Neural progenitor cell (in vitro differentiated cells): ENCODE results near the gene RAPGEF4. TPM values are rescaled to one million over a fixed set of nuclear protein-coding genes. Genes with fewer than 3 reads are reported as not detected.
A peak's percentile ranks its signal among the peaks of the same experiment; 100 is the strongest.

Experiments
- DNase-seq: peaks from one replicate; pipeline ENCODE4 v3.0.0-alpha.2; 2016; ENCODE audit warnings: low spot score
- H2AFZ ChIP-seq: fragments of 200-600 bp; sonication (generic); replicated peaks from 2 replicates; pipeline ENCODE4 v1.6.1; 2016; ENCODE audit warnings: antibody characterized with exemption
- H3F3A ChIP-seq: fragments of 200-600 bp; sonication (generic); 2 replicates; pipeline ENCODE4 v1.6.1; 2016; ENCODE audit warnings: antibody characterized with exemption, low read depth
- H3K27ac ChIP-seq: fragments of 200-600 bp; sonication (generic); 2 replicates; pipeline ENCODE4 v1.5.1; 2016; ENCODE audit warnings: mild to moderate bottlenecking
- H3K27me3 ChIP-seq: fragments of 200-600 bp; sonication (generic); 2 replicates; pipeline ENCODE4 v1.6.1; 2016; ENCODE audit warnings: mild to moderate bottlenecking, moderate library complexity
- H3K36me3 ChIP-seq: fragments of 200-600 bp; sonication (generic); 2 replicates; pipeline ENCODE4 v1.5.1; 2016
- H3K4me1 ChIP-seq: fragments of 200-600 bp; sonication (generic); 2 replicates; pipeline ENCODE4 v1.6.1; 2016; ENCODE audit warnings: mixed run types
- H3K4me2 ChIP-seq: fragments of 200-600 bp; sonication (generic); 2 replicates; pipeline ENCODE4 v1.6.1; 2016
- H3K4me3 ChIP-seq: fragments of 200-600 bp; sonication (generic); 2 replicates; pipeline ENCODE4 v1.5.1; 2016
- H3K79me2 ChIP-seq: fragments of 200-600 bp; sonication (generic); 2 replicates; pipeline ENCODE4 v1.6.1; 2016; ENCODE audit warnings: low read depth
- H3K9ac ChIP-seq: fragments of 200-600 bp; sonication (generic); 2 replicates; pipeline ENCODE4 v1.6.1; 2016
- H3K9me3 ChIP-seq: fragments of 200-600 bp; sonication (generic); 2 replicates; pipeline ENCODE4 v1.5.1; 2016; ENCODE audit warnings: low read depth
- H4K20me1 ChIP-seq: fragments of 200-600 bp; sonication (generic); 2 replicates; pipeline ENCODE4 v1.6.1; 2016; ENCODE audit warnings: low read depth
- H3K27ac Mint-ChIP-seq: 3 replicates; pipeline ENCODE4 v1.8.0; 2021; ENCODE audit warnings: mixed read lengths
- H3K27me3 Mint-ChIP-seq: 2 replicates; pipeline ENCODE4 v1.8.0; 2022; ENCODE audit warnings: low read depth, mild to moderate bottlenecking, inconsistent platforms, moderate library complexity, mixed read lengths; ENCODE audit not compliant: insufficient read depth
- H3K36me3 Mint-ChIP-seq: 3 replicates; pipeline ENCODE4 v1.8.0; 2021; ENCODE audit warnings: mixed read lengths
- H3K4me1 Mint-ChIP-seq: 3 replicates; pipeline ENCODE4 v1.8.0; 2021; ENCODE audit warnings: mixed read lengths
- H3K4me3 Mint-ChIP-seq: 3 replicates; pipeline ENCODE4 v1.8.0; 2021; ENCODE audit warnings: mild to moderate bottlenecking, moderate library complexity, mixed read lengths
- H3K9me3 Mint-ChIP-seq: 3 replicates; pipeline ENCODE4 v1.8.0; 2020; ENCODE audit warnings: mixed read lengths
- EZH2 ChIP-seq: fragments of 200-600 bp; sonication (generic); IDR thresholded peaks from 2 replicates; pipeline ENCODE4 v1.6.1; 2017; ENCODE audit warnings: antibody characterized with exemption, mild to moderate bottlenecking, moderate library complexity
- EZH2phosphoT487 ChIP-seq: fragments of 200-600 bp; sonication (generic); IDR thresholded peaks from 2 replicates; pipeline ENCODE4 v1.6.1; 2017; ENCODE audit warnings: antibody characterized with exemption
- total RNA-seq: library from RNA; depleted of rRNA; stranded (reverse); fragments of >200 nt; gene quantifications from 2 replicates; pipeline ENCODE4 v1.2.3, GENCODE V29; 2015; ENCODE audit warnings: low replicate concordance
- TF ChIP-seq, protein P1 (sequence below): fragments of 200-600 bp; sonication (generic); IDR thresholded peaks from 2 replicates; pipeline ENCODE4 v1.5.1; 2017; ENCODE audit warnings: antibody characterized with exemption, mild to moderate bottlenecking

Gene RAPGEF4
- total RNA-seq, 1 donor from 2014 or later: 1.8 TPM

DNA sequence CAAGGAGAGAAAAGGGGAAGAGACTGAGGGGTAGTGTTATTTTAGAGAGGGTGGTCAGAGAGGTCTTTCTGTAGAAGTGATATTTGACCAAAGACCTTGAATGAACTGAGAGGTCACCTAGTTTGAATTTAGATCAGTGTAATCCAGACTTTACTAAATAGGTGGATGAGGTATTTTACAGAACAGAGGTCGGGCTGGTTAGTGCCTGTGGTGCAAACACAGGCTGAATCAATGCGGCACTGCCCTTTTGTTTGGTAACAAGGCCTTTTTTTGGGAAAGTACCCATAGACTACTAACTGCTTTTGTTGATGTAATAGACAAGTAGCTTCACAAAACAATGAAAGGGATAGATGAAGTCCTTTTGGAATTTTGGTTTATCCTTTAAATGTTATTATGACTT is 15.9 kb downstream of the RAPGEF4 start:
- Mint-ChIP-seq H3K36me3 (no peaks in the 10 kb centered on the region), H3K9me3 (peaks cover 8% of the 10 kb centered on the region), H3K27ac (no peak overlapping the region), H3K4me1 (no peaks in the 10 kb centered on the region), H3K4me3 (no peak overlapping the region), H3K27me3 (no peaks in the 10 kb centered on the region)
- H3K4me2 ChIP-seq: no peak overlapping the region
- no peaks in the 10 kb centered on the region for H3F3A ChIP-seq
- no peaks in the 10 kb centered on the region for H3K79me2 ChIP-seq
- no peaks in the 10 kb centered on the region for H3K9me3 ChIP-seq
- H3K9ac ChIP-seq: no peak overlapping the region
- H3K4me1 ChIP-seq: peaks cover 4% of the 10 kb centered on the region
- no peaks in the 10 kb centered on the region for H4K20me1 ChIP-seq
- no peak overlapping the region for H3K4me3 ChIP-seq
- DNase-seq: peak; percentile 14
- no peaks in the 10 kb centered on the region for H3K27me3 ChIP-seq
- no peak overlapping the region for H2AFZ ChIP-seq
- H3K27ac ChIP-seq: no peak overlapping the region
- no peaks in the 10 kb centered on the region for H3K36me3 ChIP-seq
- no peak for TF ChIP-seq EZH2
- TF ChIP-seq EZH2phosphoT487: no peak
- TF ChIP-seq, protein P1, sequence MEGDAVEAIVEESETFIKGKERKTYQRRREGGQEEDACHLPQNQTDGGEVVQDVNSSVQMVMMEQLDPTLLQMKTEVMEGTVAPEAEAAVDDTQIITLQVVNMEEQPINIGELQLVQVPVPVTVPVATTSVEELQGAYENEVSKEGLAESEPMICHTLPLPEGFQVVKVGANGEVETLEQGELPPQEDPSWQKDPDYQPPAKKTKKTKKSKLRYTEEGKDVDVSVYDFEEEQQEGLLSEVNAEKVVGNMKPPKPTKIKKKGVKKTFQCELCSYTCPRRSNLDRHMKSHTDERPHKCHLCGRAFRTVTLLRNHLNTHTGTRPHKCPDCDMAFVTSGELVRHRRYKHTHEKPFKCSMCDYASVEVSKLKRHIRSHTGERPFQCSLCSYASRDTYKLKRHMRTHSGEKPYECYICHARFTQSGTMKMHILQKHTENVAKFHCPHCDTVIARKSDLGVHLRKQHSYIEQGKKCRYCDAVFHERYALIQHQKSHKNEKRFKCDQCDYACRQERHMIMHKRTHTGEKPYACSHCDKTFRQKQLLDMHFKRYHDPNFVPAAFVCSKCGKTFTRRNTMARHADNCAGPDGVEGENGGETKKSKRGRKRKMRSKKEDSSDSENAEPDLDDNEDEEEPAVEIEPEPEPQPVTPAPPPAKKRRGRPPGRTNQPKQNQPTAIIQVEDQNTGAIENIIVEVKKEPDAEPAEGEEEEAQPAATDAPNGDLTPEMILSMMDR: no peak

DNA sequence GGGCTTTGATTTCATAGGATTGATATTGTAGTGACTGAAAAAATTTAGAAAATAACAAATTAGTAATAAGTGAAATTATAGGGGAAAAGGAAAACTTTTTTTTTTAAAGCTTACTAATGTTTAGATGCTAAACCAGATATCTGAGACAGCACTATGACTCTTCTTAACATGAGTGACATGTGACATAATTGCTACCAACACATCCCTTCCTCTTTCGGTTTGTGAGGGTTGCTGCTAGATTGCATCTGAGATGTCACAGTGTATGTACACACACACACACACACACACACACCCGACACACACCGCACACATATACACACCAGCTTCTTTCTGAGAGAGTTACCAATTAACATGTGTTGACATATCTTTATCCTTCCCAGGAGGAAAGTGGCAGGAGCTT is 18.0 kb downstream of the RAPGEF4 start:
- no peak for DNase-seq
- H3K9me3 ChIP-seq: no peaks in the 10 kb centered on the region
- H3K4me2 ChIP-seq: no peak overlapping the region
- no peaks in the 10 kb centered on the region for H3K4me1 Mint-ChIP-seq
- no peak overlapping the region for H2AFZ ChIP-seq
- no peaks in the 10 kb centered on the region for H4K20me1 ChIP-seq
- H3K27me3 ChIP-seq: no peaks in the 10 kb centered on the region
- no peaks in the 10 kb centered on the region for H3K79me2 ChIP-seq
- H3K4me3 ChIP-seq: no peak overlapping the region
- no peaks in the 10 kb centered on the region for H3K36me3 Mint-ChIP-seq
- H3K9ac ChIP-seq: no peak overlapping the region
- no peaks in the 10 kb centered on the region for H3K36me3 ChIP-seq
- H3K4me1 ChIP-seq: peaks cover 4% of the 10 kb centered on the region
- H3F3A ChIP-seq: no peaks in the 10 kb centered on the region
- no peak overlapping the region for H3K27ac ChIP-seq
- no peak overlapping the region for H3K27ac Mint-ChIP-seq
- no peaks in the 10 kb centered on the region for H3K27me3 Mint-ChIP-seq
- H3K4me3 Mint-ChIP-seq: no peak overlapping the region
- H3K9me3 Mint-ChIP-seq: peaks cover 2% of the 10 kb centered on the region
- TF ChIP-seq EZH2 (no peak), EZH2phosphoT487 (no peak)
- TF ChIP-seq, protein P1: no peak

DNA sequence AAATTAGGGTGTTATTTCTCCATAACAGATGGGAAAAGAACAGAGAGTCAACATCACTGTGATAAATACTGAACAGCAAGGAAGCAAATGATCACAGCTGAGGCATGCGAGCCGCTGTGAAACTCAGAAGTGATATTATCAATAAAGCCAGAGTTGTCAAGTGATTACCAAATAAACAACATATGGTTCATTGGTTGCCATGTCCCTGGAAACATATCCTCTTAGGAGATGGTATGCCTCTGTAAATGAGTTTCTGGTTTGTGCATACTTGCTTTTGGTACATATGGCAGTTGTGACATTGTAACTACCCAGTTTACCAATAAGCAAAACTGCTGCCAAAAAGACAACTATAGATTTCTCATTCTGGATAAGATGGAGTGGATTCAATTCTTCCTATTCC is 23.8 kb downstream of the RAPGEF4 start:
- H3F3A ChIP-seq: no peaks in the 10 kb centered on the region
- H3K9ac ChIP-seq: no peak overlapping the region
- H3K4me1 Mint-ChIP-seq: no peaks in the 10 kb centered on the region
- TF ChIP-seq, protein P1: no peak
- TF ChIP-seq EZH2phosphoT487 (no peak), EZH2 (no peak)
- H3K9me3 ChIP-seq: peaks cover 3% of the 10 kb centered on the region
- H3K36me3 Mint-ChIP-seq: peaks cover 5% of the 10 kb centered on the region
- H3K4me2 ChIP-seq: no peak overlapping the region
- no peak overlapping the region for H3K4me3 Mint-ChIP-seq
- no peak overlapping the region for H3K27ac ChIP-seq
- peaks cover 18% of the 10 kb centered on the region for H3K9me3 Mint-ChIP-seq
- H2AFZ ChIP-seq: no peak overlapping the region
- H3K4me3 ChIP-seq: no peak overlapping the region
- no peaks in the 10 kb centered on the region for H3K4me1 ChIP-seq
- H4K20me1 ChIP-seq: no peaks in the 10 kb centered on the region
- no peak overlapping the region for H3K27ac Mint-ChIP-seq
- H3K27me3 ChIP-seq: no peaks in the 10 kb centered on the region
- H3K27me3 Mint-ChIP-seq: no peaks in the 10 kb centered on the region
- H3K36me3 ChIP-seq: no peaks in the 10 kb centered on the region
- no peaks in the 10 kb centered on the region for H3K79me2 ChIP-seq
- no peak for DNase-seq
